OCI-LY7 (cell line): Measurements from ENCODE around the gene CRTC1. TPM values are rescaled to one million over a fixed set of nuclear protein-coding genes. Genes with fewer than 3 reads are reported as not detected.

Source experiments
- BruUV-seq: library from RNA; stranded (reverse); fragments of 400-500 nt; replicated peaks from 2 replicates; lab custom pipeline; 2021; lab: Mats Ljungman, UMichigan
- CTCF ChIA-PET: fragments of 300-600 bp; sonication (Branson Sonifier 250); formaldehyde crosslinking; loops from one replicate; lab custom pipeline; 2022; ENCODE audit warnings: antibody characterized with exemption; ENCODE audit not compliant: unreplicated experiment; lab: Charles Lee
- POLR2A ChIA-PET: fragments of 300-600 bp; sonication (Branson Sonifier 250); formaldehyde crosslinking; loops from one replicate; lab custom pipeline; 2022; ENCODE audit warnings: antibody characterized with exemption; lab: Charles Lee
- DNase-seq: peaks from one replicate; pipeline ENCODE4 v3.0.0-alpha.2; 2015; ENCODE audit warnings: low spot score
- H2AFZ ChIP-seq: fragments of 200-600 bp; sonication (generic), shearing (Covaris generic); 2 replicates; pipeline ENCODE4 v1.6.1; 2014; ENCODE audit warnings: mild to moderate bottlenecking, antibody characterized with exemption, low read length, moderate library complexity
- H3K27ac ChIP-seq: fragments of 200-600 bp; sonication (generic); 2 replicates; pipeline ENCODE4 v1.5.1; 2014; ENCODE audit warnings: mixed run types, low read depth, mild to moderate bottlenecking, moderate library complexity, low read length, inconsistent platforms; ENCODE audit not compliant: poor library complexity, severe bottlenecking
- H3K36me3 ChIP-seq: fragments of 200-600 bp; sonication (generic); 2 replicates; pipeline ENCODE4 v1.6.1; 2014; ENCODE audit warnings: mild to moderate bottlenecking, antibody characterized with exemption, low read length, moderate library complexity, mixed read lengths; ENCODE audit not compliant: insufficient read depth
- H3K4me1 ChIP-seq: fragments of 200-600 bp; sonication (generic); 2 replicates; pipeline ENCODE4 v1.5.1; 2014; ENCODE audit warnings: mild to moderate bottlenecking, low read length; ENCODE audit not compliant: insufficient read depth, poor library complexity, severe bottlenecking
- H3K4me2 ChIP-seq: fragments of 200-600 bp; sonication (generic); 2 replicates; pipeline ENCODE4 v1.6.1; 2014; ENCODE audit warnings: mild to moderate bottlenecking, low read length
- H3K4me3 ChIP-seq: fragments of 200-600 bp; sonication (generic); 2 replicates; pipeline ENCODE4 v1.5.1; 2014; ENCODE audit warnings: mild to moderate bottlenecking, low read depth, low read length; ENCODE audit not compliant: poor library complexity, severe bottlenecking
- H3K79me2 ChIP-seq: fragments of 200-600 bp; sonication (generic); 2 replicates; pipeline ENCODE4 v1.6.1; 2016; ENCODE audit warnings: low read depth, mild to moderate bottlenecking, low read length, moderate library complexity, mixed read lengths; ENCODE audit not compliant: insufficient read depth
- H3K9me2 ChIP-seq: fragments of 200-600 bp; sonication (generic); 2 replicates; pipeline ENCODE4 v1.6.1; 2016; ENCODE audit warnings: mild to moderate bottlenecking, low read length, mixed read lengths; ENCODE audit not compliant: insufficient read depth
- H3K9me3 ChIP-seq: fragments of 200-600 bp; sonication (generic); 2 replicates; pipeline ENCODE4 v1.6.1; 2014; ENCODE audit warnings: mild to moderate bottlenecking, mixed run types, low read length, mixed read lengths
- H4K20me1 ChIP-seq: fragments of 200-600 bp; sonication (generic); 2 replicates; pipeline ENCODE4 v1.6.1; 2014; ENCODE audit warnings: mild to moderate bottlenecking, antibody characterized with exemption, low read length, moderate library complexity, mixed read lengths; ENCODE audit not compliant: insufficient read depth
- EZH2phosphoT487 ChIP-seq: fragments of 200-600 bp; sonication (generic); IDR thresholded peaks from 2 replicates; pipeline ENCODE4 v1.6.1; 2018; ENCODE audit warnings: low read depth, borderline replicate concordance, mild to moderate bottlenecking, mixed run types, antibody characterized with exemption, low read length, moderate library complexity, mixed read lengths
- intact Hi-C: fragments of 100-400 bp; cut with micrococcal nuclease; formaldehyde crosslinking; loops from one replicate; pipeline ENCODE4 v1.10.0; 2022; ENCODE audit not compliant: unreplicated experiment
- total RNA-seq, 2 experiments: library from RNA; depleted of rRNA in 1 of 2; stranded (reverse); fragments of >200 nt in 1 of 2; shearing (Covaris generic) in 1 of 2; gene quantifications; 2 replicates each; pipeline ENCODE4 v1.2.3, GENCODE V29; 2014 to 2022
- TF ChIP-seq, protein P1 (sequence below): fragments of 200-600 bp; sonication (generic); conservative IDR thresholded peaks from 2 replicates; pipeline ENCODE4 v1.5.1; 2014; ENCODE audit warnings: mild to moderate bottlenecking, antibody characterized with exemption, low read length, moderate library complexity, mixed read lengths

The CRTC1 gene
- total RNA-seq, 2 experiments from 2014 or later = 4.1 to 10.3 TPM

DNA sequence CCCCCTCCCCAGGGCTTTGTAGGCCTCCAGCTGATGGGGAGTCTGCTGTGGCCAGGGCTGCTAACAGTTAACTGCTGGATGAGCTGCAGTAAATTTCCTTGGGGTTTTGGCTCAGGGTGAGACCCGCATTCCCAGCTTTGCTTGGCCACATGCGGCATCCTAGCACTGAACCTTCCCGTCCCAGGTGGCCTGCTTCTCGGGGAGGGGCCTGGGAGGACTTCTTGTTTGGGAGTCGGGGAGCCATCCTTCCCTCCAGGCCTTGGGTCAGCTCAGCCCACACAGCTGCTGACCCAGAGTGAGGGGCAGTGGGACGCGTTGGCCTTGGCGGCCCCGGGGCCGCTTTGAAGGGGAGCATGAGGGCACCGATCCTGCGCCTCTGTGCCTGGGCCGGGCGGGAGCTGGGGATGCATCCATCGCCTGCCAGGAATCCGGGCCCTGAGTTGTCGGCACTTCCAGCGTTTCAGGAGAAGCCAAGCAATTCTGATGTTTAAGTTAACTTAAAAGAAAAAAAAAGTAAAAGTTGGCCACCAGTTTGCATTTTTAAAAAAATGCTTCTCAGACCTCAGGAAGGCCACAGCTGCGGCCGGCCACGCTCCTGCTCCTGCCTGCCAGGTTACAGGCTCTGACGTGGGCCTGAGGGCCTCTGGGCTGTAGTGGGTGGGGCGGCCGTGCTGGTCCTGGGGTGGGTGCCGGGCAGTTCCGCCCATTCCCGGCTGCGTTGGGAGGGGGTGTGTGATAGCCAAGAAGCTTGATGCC is 27.7 kb downstream of the CRTC1 start:
- DNase-seq = no peak
- no TSS peak for BruUV-seq
- intact Hi-C loops = no loop called here
- Histone ChIP-seq H3K9me3 (no peaks in the 10 kb centered on the region), H3K79me2 (no peaks in the 10 kb centered on the region), H3K9me2 (no peaks in the 10 kb centered on the region), H3K27ac (no peak overlapping the region), H3K4me1 (no peaks in the 10 kb centered on the region), H3K4me3 (no peak overlapping the region), H3K36me3 (no peaks in the 10 kb centered on the region), H4K20me1 (no peaks in the 10 kb centered on the region), H2AFZ (no peak overlapping the region), H3K4me2 (no peak overlapping the region)
- ChIA-PET CTCF (no interaction called here), POLR2A (no interaction called here)
- TF ChIP-seq, protein P1, sequence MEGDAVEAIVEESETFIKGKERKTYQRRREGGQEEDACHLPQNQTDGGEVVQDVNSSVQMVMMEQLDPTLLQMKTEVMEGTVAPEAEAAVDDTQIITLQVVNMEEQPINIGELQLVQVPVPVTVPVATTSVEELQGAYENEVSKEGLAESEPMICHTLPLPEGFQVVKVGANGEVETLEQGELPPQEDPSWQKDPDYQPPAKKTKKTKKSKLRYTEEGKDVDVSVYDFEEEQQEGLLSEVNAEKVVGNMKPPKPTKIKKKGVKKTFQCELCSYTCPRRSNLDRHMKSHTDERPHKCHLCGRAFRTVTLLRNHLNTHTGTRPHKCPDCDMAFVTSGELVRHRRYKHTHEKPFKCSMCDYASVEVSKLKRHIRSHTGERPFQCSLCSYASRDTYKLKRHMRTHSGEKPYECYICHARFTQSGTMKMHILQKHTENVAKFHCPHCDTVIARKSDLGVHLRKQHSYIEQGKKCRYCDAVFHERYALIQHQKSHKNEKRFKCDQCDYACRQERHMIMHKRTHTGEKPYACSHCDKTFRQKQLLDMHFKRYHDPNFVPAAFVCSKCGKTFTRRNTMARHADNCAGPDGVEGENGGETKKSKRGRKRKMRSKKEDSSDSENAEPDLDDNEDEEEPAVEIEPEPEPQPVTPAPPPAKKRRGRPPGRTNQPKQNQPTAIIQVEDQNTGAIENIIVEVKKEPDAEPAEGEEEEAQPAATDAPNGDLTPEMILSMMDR = no peak
- no peak for TF ChIP-seq EZH2phosphoT487

DNA sequence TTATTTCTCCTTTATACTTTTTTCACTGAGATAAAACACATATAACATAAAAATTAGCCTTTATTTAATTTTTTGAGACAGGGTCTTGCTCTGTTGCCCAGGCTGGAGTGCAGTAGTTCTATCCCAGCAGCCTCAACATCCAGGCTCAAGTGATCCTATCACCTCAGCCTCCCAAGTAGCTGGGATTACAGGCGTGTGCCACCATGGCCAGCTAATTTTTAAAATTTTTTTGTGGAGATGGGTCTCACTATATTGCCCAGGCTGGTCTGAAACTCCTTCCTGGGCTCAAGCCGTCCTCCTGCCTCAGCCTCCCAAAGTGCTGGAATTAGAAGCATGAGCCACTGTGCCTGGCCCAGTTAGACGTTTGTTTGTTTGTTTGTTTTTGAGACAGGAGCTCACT is 28.4 kb downstream of the CRTC1 start:
- no TSS peak for BruUV-seq
- H4K20me1 ChIP-seq = no peaks in the 10 kb centered on the region
- H2AFZ ChIP-seq = no peak overlapping the region
- no peaks in the 10 kb centered on the region for H3K9me2 ChIP-seq
- TF ChIP-seq, protein P1 = no peak
- no peak for TF ChIP-seq EZH2phosphoT487
- intact Hi-C loops = no loop called here
- no peaks in the 10 kb centered on the region for H3K36me3 ChIP-seq
- DNase-seq = no peak
- H3K9me3 ChIP-seq = no peaks in the 10 kb centered on the region
- no peak overlapping the region for H3K4me2 ChIP-seq
- ChIA-PET POLR2A (interaction anchor here (0.8 kb wide), 1 partner anchor 12 kb away, joined by 3 read pairs; no protein-coding TSS in a partner anchor), CTCF (no interaction called here)
- H3K4me1 ChIP-seq = no peaks in the 10 kb centered on the region
- H3K4me3 ChIP-seq = no peak overlapping the region
- no peak overlapping the region for H3K27ac ChIP-seq
- H3K79me2 ChIP-seq = no peaks in the 10 kb centered on the region

DNA sequence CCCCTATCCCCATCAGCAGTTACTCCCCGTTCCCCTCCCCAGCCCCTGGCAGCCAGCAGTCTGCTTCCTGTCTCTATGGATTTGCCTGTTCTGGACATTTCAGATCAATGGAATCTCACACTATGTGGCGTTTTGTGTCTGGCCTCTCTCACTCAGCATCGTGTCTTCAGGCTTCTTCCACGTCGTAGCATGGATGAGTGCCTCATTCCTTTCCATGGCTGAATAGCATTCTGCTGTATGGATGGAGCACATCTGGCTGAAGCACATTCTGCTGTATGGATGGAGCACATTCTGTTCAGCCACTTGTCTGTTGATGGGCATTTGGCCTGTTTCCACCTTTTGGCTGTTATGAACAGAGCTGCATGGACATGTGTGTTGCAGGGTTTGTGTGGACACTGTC is 29.5 kb downstream of the CRTC1 start:
- H3K9me2 ChIP-seq = no peaks in the 10 kb centered on the region
- no peak overlapping the region for H2AFZ ChIP-seq
- no peak overlapping the region for H3K27ac ChIP-seq
- no peaks in the 10 kb centered on the region for H3K36me3 ChIP-seq
- no peaks in the 10 kb centered on the region for H4K20me1 ChIP-seq
- no peak for DNase-seq
- TF ChIP-seq EZH2phosphoT487 = no peak
- TF ChIP-seq, protein P1 = no peak
- no TSS peak for BruUV-seq
- CTCF ChIA-PET = no interaction called here
- H3K79me2 ChIP-seq = no peaks in the 10 kb centered on the region
- H3K4me2 ChIP-seq = no peak overlapping the region
- H3K4me3 ChIP-seq = no peak overlapping the region
- H3K4me1 ChIP-seq = no peaks in the 10 kb centered on the region
- no peaks in the 10 kb centered on the region for H3K9me3 ChIP-seq
- POLR2A ChIA-PET = no interaction called here
- intact Hi-C loops = no loop called here
